Breast epithelium (tissue), 3 donors: ENCODE data around the gene ZNF341.

ENCODE experiments used
- POLR2A ChIP-seq: fragments of 450-650 bp; IDR thresholded peaks from one replicate; pipeline ENCODE4 v1.6.1; 2016; ENCODE audit warnings: antibody characterized with exemption, mild to moderate bottlenecking, moderate library complexity
- POLR2AphosphoS5 ChIP-seq, 3 donors: sonication (generic); formaldehyde crosslinking; IDR thresholded peaks; one replicate each; pipeline ENCODE4 v1.6.1; 2017; ENCODE audit warnings: antibody characterized with exemption in 3 of 3
- TF ChIP-seq, protein P1 (sequence below), 3 donors: fragments of 450-650 bp; IDR thresholded peaks; one replicate each; pipeline ENCODE4 v1.5.1; 2016 to 2017; ENCODE audit warnings: antibody characterized with exemption in 3 of 3, mild to moderate bottlenecking in 3 of 3, moderate library complexity in 3 of 3

DNA sequence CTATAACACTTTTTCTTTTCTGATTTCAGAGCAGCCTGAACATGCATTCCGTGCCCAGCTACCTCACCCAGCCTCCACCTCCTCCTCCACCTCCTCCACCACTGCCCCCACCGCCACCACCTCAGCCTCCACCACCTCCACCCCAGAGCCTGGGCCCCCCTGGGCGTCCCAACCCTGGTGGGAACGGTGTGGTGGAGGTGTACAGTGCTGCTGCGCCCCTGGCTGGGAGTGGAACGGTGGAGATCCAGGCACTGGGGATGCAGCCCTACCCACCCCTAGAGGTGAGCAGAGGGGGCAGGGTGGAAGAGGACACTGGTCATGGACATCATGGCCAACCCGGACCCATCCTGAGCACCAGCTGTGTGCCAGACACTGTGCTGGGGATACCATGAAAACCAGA lies 21.3 kb downstream of the ZNF341 start:
- TF ChIP-seq, protein P1, sequence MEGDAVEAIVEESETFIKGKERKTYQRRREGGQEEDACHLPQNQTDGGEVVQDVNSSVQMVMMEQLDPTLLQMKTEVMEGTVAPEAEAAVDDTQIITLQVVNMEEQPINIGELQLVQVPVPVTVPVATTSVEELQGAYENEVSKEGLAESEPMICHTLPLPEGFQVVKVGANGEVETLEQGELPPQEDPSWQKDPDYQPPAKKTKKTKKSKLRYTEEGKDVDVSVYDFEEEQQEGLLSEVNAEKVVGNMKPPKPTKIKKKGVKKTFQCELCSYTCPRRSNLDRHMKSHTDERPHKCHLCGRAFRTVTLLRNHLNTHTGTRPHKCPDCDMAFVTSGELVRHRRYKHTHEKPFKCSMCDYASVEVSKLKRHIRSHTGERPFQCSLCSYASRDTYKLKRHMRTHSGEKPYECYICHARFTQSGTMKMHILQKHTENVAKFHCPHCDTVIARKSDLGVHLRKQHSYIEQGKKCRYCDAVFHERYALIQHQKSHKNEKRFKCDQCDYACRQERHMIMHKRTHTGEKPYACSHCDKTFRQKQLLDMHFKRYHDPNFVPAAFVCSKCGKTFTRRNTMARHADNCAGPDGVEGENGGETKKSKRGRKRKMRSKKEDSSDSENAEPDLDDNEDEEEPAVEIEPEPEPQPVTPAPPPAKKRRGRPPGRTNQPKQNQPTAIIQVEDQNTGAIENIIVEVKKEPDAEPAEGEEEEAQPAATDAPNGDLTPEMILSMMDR (IDR thresholded peaks at IDR 0.05), result no peak
- no peak for TF ChIP-seq POLR2A
- no peak for TF ChIP-seq POLR2AphosphoS5 (IDR thresholded peaks at IDR 0.05)
